GM21390 (cell line): ENCODE results near the gene ABLIM2.

ENCODE experiments used
- ATAC-seq: cut with Tn5 transposase; IDR thresholded peaks from one replicate; pipeline ENCODE4 v1.9.1; 2021; ENCODE audit not compliant: unreplicated experiment

Gene ABLIM2

GRCh38 chr4:7917669-7918068 lies 240.9 kb downstream of the ABLIM2 start:
- no peak for ATAC-seq

DNA sequence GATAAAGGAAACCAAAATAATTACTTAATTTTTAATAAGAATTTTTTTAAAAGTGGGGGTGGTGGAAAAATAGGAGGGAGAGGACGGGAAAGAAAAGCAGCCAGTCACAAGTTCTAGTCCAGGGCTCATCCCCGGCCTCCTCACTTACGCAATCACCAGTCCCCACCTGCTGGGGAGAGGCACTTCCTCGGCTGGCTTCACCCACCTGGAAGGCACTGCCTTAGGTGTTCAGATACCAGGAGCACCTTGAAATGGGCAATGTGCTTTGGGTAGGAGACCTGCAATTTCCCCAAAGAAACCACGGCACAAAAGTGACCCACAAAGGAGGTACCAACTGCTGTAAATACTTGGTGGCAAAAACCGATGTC lies 242.8 kb downstream of the ABLIM2 start:
- ATAC-seq, result no peak
